GM12878 (cell line): ENCODE data around the gene LMAN2. TPM values are rescaled to one million over a fixed set of nuclear protein-coding genes. Genes with fewer than 3 reads are reported as not detected.

Experiments
- ATAC-seq: fragments of 200-7000 bp; cut with Tn5 transposase; 3 replicates; pipeline ENCODE4 v1.9.1; 2020; ENCODE audit warnings: mild to moderate bottlenecking, moderate library complexity
- BruUV-seq: library from RNA; stranded (reverse); fragments of 400-500 nt; replicated peaks from 2 replicates; lab custom pipeline; 2021; lab: Mats Ljungman, UMichigan
- CTCF ChIA-PET: fragments of 300-600 bp; sonication (Branson Sonifier 250); formaldehyde crosslinking; extraction: SDS; loops from one replicate; lab custom pipeline; 2021; ENCODE audit warnings: inconsistent platforms; lab: Yijun Ruan, JAX
- POLR2A ChIA-PET: fragments of 350-600 bp; formaldehyde crosslinking; extraction: SDS; loops from one replicate; lab custom pipeline; 2021; ENCODE audit warnings: inconsistent platforms; lab: Charles Lee
- RAD21 ChIA-PET: fragments of 300-600 bp; sonication (Branson Sonifier 250); formaldehyde crosslinking; loops from one replicate; lab custom pipeline; 2023; ENCODE audit warnings: antibody characterized with exemption; ENCODE audit not compliant: unreplicated experiment; lab: Charles Lee
- SMC1A ChIA-PET: fragments of 300-600 bp; sonication (Branson Sonifier 250); formaldehyde crosslinking; loops from one replicate; lab custom pipeline; 2023; ENCODE audit not compliant: unreplicated experiment, uncharacterized antibody; lab: Charles Lee
- DNase-seq: peaks from one replicate; pipeline ENCODE4 v3.0.0-alpha.2; 2011; ENCODE audit warnings: low read depth, low spot score
- FAIRE-seq: peaks from 3 replicates; lab custom pipeline; 2011; peaks lifted over from hg19 to GRCh38; lab: Jason Lieb, UNC
- H2AFZ ChIP-seq: 2 replicates; pipeline ENCODE4 v1.6.0; 2011; ENCODE audit warnings: low read depth, low read length, control low read depth; ENCODE audit not compliant: control insufficient read depth
- H3K27ac ChIP-seq: 2 replicates; pipeline ENCODE4 v1.5.1; 2011; ENCODE audit warnings: control low read depth; ENCODE audit not compliant: control insufficient read depth, insufficient read depth
- H3K27me3 ChIP-seq, 2 experiments: replicated peaks in 1 of 2; 2 replicates each; pipeline versions ENCODE4 v1.6.0 to v1.6.1; 2011; ENCODE audit warnings: low read length in 1 of 2; ENCODE audit not compliant: control insufficient read depth in 2 of 2, insufficient read depth in 2 of 2
- H3K36me3 ChIP-seq, 2 experiments: 2 replicates each; pipeline ENCODE4 v1.5.1; 2011; ENCODE audit warnings: low read length in 1 of 2; ENCODE audit not compliant: control insufficient read depth in 2 of 2, insufficient read depth in 2 of 2
- H3K4me1 ChIP-seq: 2 replicates; pipeline ENCODE4 v1.6.1; 2011; ENCODE audit warnings: mild to moderate bottlenecking, low read length, moderate library complexity, mixed read lengths; ENCODE audit not compliant: control insufficient read depth, insufficient read depth
- H3K4me2 ChIP-seq: 2 replicates; pipeline ENCODE4 v1.6.0; 2011; ENCODE audit warnings: control low read depth; ENCODE audit not compliant: control insufficient read depth, insufficient read depth
- H3K4me3 ChIP-seq: fragments of 200-600 bp; sonication (generic); 2 replicates; pipeline ENCODE4 v1.5.1; 2016
- H3K79me2 ChIP-seq: 2 replicates; pipeline ENCODE4 v1.6.0; 2011; ENCODE audit warnings: low read length; ENCODE audit not compliant: control insufficient read depth, insufficient read depth
- H3K9ac ChIP-seq: 2 replicates; pipeline ENCODE4 v1.8.0; 2011; ENCODE audit warnings: low read length, control low read depth, mixed read lengths; ENCODE audit not compliant: control insufficient read depth, insufficient read depth
- H3K9me3 ChIP-seq: replicated peaks from 3 replicates; pipeline ENCODE4 v1.5.1; 2011; ENCODE audit warnings: mild to moderate bottlenecking, low read length; ENCODE audit not compliant: control insufficient read depth, insufficient read depth
- H4K20me1 ChIP-seq: 2 replicates; pipeline ENCODE4 v1.6.0; 2011; ENCODE audit not compliant: control insufficient read depth, insufficient read depth
- BMI1 ChIP-seq: fragments of 450-650 bp; IDR thresholded peaks from 2 replicates; pipeline ENCODE4 v1.6.1; 2016; ENCODE audit warnings: mild to moderate bottlenecking, moderate library complexity, borderline replicate concordance
- CREM ChIP-seq: IDR thresholded peaks from 2 replicates; pipeline ENCODE4 v1.6.1; 2014; ENCODE audit warnings: antibody characterized with exemption, low read depth
- FOXM1 ChIP-seq: IDR thresholded peaks from 2 replicates; pipeline ENCODE4 v1.6.1; 2012; ENCODE audit warnings: low read depth, mild to moderate bottlenecking, inconsistent platforms, low read length, moderate library complexity
- IKZF1 ChIP-seq: fragments of 450-650 bp; conservative IDR thresholded peaks from 2 replicates; pipeline ENCODE4 v1.6.1; 2017; ENCODE audit warnings: antibody characterized with exemption, mild to moderate bottlenecking
- JUND ChIP-seq: IDR thresholded peaks from 2 replicates; pipeline ENCODE4 v1.6.1; 2012; ENCODE audit warnings: low read depth, mild to moderate bottlenecking, low read length, improper control_type of control experiment, moderate library complexity
- KDM1A ChIP-seq: fragments of 200-600 bp; sonication (generic); IDR thresholded peaks from 2 replicates; pipeline ENCODE4 v1.6.1; 2016; ENCODE audit warnings: borderline replicate concordance
- MXI1 ChIP-seq: fragments of 150-350 bp; IDR thresholded peaks from 2 replicates; pipeline ENCODE4 v1.6.1; 2011; ENCODE audit warnings: low read depth, mild to moderate bottlenecking, inconsistent platforms, low read length, improper control_type of control experiment
- PAX5 ChIP-seq: IDR thresholded peaks from 2 replicates; pipeline ENCODE4 v1.6.1; 2011; ENCODE audit warnings: low read depth, low read length, borderline replicate concordance
- PAX8 ChIP-seq: fragments of 450-650 bp; IDR thresholded peaks from 2 replicates; pipeline ENCODE4 v1.6.1; 2017; ENCODE audit warnings: mild to moderate bottlenecking, moderate library complexity
- POLR2A ChIP-seq: IDR thresholded peaks from 2 replicates; pipeline ENCODE4 v1.6.1; 2011; ENCODE audit warnings: low read depth, mild to moderate bottlenecking, low read length
- RAD51 ChIP-seq: fragments of 450-650 bp; IDR thresholded peaks from 2 replicates; pipeline ENCODE4 v1.6.1; 2016; ENCODE audit warnings: moderate library complexity, mild to moderate bottlenecking, inconsistent platforms
- RB1 ChIP-seq: fragments of 450-650 bp; formaldehyde crosslinking; IDR thresholded peaks from 2 replicates; pipeline ENCODE4 v1.6.1; 2017; ENCODE audit warnings: mild to moderate bottlenecking, borderline replicate concordance
- SIX5 ChIP-seq: IDR thresholded peaks from 2 replicates; pipeline ENCODE4 v1.6.1; 2011; ENCODE audit warnings: mild to moderate bottlenecking, low read depth, low read length, moderate library complexity; ENCODE audit not compliant: severe bottlenecking
- SMARCA5 ChIP-seq: fragments of 450-650 bp; IDR thresholded peaks from 2 replicates; pipeline ENCODE4 v1.6.1; 2017; ENCODE audit warnings: mild to moderate bottlenecking
- SUPT20H ChIP-seq: IDR thresholded peaks from 2 replicates; pipeline ENCODE4 v1.6.1; 2011; ENCODE audit warnings: low read depth, mild to moderate bottlenecking, low read length, moderate library complexity, borderline replicate concordance; ENCODE audit not compliant: control insufficient read depth
- SUZ12 ChIP-seq: fragments of 200-600 bp; sonication (generic); IDR thresholded peaks from one replicate; pipeline ENCODE4 v1.6.1; 2018; ENCODE audit warnings: antibody characterized with exemption, mild to moderate bottlenecking; ENCODE audit not compliant: unreplicated experiment
- YBX1 ChIP-seq: fragments of 450-650 bp; IDR thresholded peaks from 2 replicates; pipeline ENCODE4 v1.6.1; 2016; ENCODE audit warnings: antibody characterized with exemption
- ZNF274 ChIP-seq: IDR thresholded peaks from one replicate; pipeline ENCODE4 v1.8.0; 2011; ENCODE audit not compliant: insufficient read length, insufficient read depth
- WGBS: methylation state at CpG from one replicate; pipeline ENCODE4 v1.1.6; 2016; ENCODE audit warnings: low lambda C conversion rate; ENCODE audit not compliant: insufficient replicate concordance, insufficient coverage; ENCODE audit errors: missing lambda C conversion rate; 5-methylcytosine and 5-hydroxymethylcytosine counted together
- in situ Hi-C: fragments of 300-500 bp; cut with MboI; formaldehyde crosslinking; loops from 9 replicates; pipeline ENCODE4 v1.14.3; 2018; ENCODE audit warnings: mixed read lengths
- intact Hi-C: fragments of 100-400 bp; cut with micrococcal nuclease; formaldehyde crosslinking; loops from one replicate; pipeline ENCODE4 v1.14.2; 2022; ENCODE audit not compliant: unreplicated experiment
- polyA plus RNA-seq, 11 experiments: library from polyadenylated mRNA; depleted of rRNA in 4 of 11; unstranded in 6 of 11; stranded (reverse) in 5 of 11; fragments of >200 nt; fragmentation: Nextera tagmentation in 4 of 11; fragmentation: Illumina TruSeq in 1 of 11; extraction: Ambion mirVana in 4 of 11; extraction: Trizol in 1 of 11; gene quantifications; 1 replicate in 1 of 11; 2 replicates in 10 of 11; pipeline versions ENCODE4 v1.2.1 to v1.2.3, GENCODE V29; 2011 to 2016; ENCODE audit warnings: inconsistent platforms in 2 of 11, missing spikeins in 2 of 11, low read depth in 1 of 11
- total RNA-seq, 4 experiments: library from RNA; depleted of rRNA in 3 of 4; stranded (reverse); fragments of >200 nt in 3 of 4; fragmentation: Illumina TruSeq in 1 of 4; extraction: Trizol in 1 of 4; gene quantifications; 2 replicates each; pipeline versions ENCODE4 v1.2.1 to v1.2.3, GENCODE V29; 2013 to 2021
- TF ChIP-seq, protein P1 (sequence below): fragments of 150-350 bp; IDR thresholded peaks from 2 replicates; pipeline ENCODE4 v1.6.1; 2016; ENCODE audit warnings: low read depth, low read length
- TF ChIP-seq, protein P2 (sequence below): fragments of 450-650 bp; IDR thresholded peaks from 2 replicates; pipeline ENCODE4 v1.6.1; 2017; ENCODE audit warnings: mild to moderate bottlenecking, moderate library complexity

The LMAN2 gene
- total and polyA plus RNA-seq, 10 of the 15 experiments (the other 5 are each of a cell fraction or from before 2014, with no cell fraction given), result 2.4 to 264 (median 147) TPM

DNA sequence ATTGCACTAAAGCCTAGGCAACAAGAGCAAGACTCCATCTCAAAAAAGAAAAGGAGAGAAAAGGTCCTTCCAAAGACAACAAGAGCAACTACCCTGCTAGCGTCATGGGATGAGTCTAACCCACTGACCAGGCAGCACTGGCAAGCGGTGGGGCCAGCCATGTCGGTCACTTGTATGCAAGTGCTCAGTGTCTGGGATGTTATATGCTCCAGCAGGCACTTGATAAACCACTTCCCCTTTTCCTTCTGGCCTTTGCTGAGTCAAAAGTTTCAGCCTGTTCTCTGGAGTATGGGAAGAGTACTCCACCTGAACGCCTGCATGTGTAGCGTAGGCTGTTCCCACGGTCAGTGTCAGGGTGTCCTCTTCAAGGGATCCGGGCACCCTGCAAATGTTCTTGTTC, 30.6 kb downstream of the LMAN2 start:
- Histone ChIP-seq H2AFZ (no peak overlapping the region), H3K4me1 (peaks cover 10% of the 10 kb centered on the region), H3K27ac (no peak overlapping the region), H3K36me3 (peaks cover 0 to 7% of the 10 kb centered on the region in 2 experiments; a peak in 1 of 4 replicates), H3K27me3 (no peaks in the 10 kb centered on the region), H3K79me2 (no peaks in the 10 kb centered on the region), H3K9ac (no peak overlapping the region), H3K9me3 (peaks cover 7% of the 10 kb centered on the region), H4K20me1 (no peaks in the 10 kb centered on the region), H3K4me3 (no peak overlapping the region), H3K4me2 (no peak overlapping the region)
- peak; percentile 44 for FAIRE-seq
- ChIA-PET CTCF (interaction anchor here (0.8 to 5.8 kb wide), 7 partner anchors 12 to 207 kb away, joined by 3 to 88 read pairs (median 6); no protein-coding TSS in a partner anchor), RAD21 (interaction anchor here (3.9 to 4.8 kb wide), 2 partner anchors 69 to 82 kb away, joined by 26 to 35 read pairs; no protein-coding TSS in a partner anchor), POLR2A (interaction anchor here (0.7 to 0.9 kb wide), 4 partner anchors 13 to 112 kb away, joined by 3 to 7 read pairs (median 6); no protein-coding TSS in a partner anchor), SMC1A (interaction anchor here (1.1 to 3.7 kb wide), 3 partner anchors 49 to 81 kb away, joined by 3 to 23 read pairs (median 6); partner anchors contain the start of gene PFN3)
- in situ Hi-C loops (no loop called here), intact Hi-C loops (no loop called here)
- WGBS, result 56% methylated on average over 7 of the region's 7 CpGs
- BruUV-seq, result no TSS peak
- peak; percentile 55 for ATAC-seq
- DNase-seq, result no peak
- TF ChIP-seq BMI1 (no peak), JUND (no peak), SIX5 (no peak), POLR2A (no peak), PAX5 (0 out of 2 replicates have a peak, but pooled peaks have one; percentile 55), YBX1 (no peak), SUZ12 (no peak), FOXM1 (no peak), IKZF1 (peak; percentile 67), MXI1 (no peak), ZNF274 (no peak), RAD51 (no peak), SMARCA5 (no peak), KDM1A (no peak), CREM (no peak), PAX8 (no peak), SUPT20H (no peak), RB1 (no peak)
- TF ChIP-seq, protein P1, sequence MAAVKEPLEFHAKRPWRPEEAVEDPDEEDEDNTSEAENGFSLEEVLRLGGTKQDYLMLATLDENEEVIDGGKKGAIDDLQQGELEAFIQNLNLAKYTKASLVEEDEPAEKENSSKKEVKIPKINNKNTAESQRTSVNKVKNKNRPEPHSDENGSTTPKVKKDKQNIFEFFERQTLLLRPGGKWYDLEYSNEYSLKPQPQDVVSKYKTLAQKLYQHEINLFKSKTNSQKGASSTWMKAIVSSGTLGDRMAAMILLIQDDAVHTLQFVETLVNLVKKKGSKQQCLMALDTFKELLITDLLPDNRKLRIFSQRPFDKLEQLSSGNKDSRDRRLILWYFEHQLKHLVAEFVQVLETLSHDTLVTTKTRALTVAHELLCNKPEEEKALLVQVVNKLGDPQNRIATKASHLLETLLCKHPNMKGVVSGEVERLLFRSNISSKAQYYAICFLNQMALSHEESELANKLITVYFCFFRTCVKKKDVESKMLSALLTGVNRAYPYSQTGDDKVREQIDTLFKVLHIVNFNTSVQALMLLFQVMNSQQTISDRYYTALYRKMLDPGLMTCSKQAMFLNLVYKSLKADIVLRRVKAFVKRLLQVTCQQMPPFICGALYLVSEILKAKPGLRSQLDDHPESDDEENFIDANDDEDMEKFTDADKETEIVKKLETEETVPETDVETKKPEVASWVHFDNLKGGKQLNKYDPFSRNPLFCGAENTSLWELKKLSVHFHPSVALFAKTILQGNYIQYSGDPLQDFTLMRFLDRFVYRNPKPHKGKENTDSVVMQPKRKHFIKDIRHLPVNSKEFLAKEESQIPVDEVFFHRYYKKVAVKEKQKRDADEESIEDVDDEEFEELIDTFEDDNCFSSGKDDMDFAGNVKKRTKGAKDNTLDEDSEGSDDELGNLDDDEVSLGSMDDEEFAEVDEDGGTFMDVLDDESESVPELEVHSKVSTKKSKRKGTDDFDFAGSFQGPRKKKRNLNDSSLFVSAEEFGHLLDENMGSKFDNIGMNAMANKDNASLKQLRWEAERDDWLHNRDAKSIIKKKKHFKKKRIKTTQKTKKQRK, result no peak
- TF ChIP-seq, protein P2, sequence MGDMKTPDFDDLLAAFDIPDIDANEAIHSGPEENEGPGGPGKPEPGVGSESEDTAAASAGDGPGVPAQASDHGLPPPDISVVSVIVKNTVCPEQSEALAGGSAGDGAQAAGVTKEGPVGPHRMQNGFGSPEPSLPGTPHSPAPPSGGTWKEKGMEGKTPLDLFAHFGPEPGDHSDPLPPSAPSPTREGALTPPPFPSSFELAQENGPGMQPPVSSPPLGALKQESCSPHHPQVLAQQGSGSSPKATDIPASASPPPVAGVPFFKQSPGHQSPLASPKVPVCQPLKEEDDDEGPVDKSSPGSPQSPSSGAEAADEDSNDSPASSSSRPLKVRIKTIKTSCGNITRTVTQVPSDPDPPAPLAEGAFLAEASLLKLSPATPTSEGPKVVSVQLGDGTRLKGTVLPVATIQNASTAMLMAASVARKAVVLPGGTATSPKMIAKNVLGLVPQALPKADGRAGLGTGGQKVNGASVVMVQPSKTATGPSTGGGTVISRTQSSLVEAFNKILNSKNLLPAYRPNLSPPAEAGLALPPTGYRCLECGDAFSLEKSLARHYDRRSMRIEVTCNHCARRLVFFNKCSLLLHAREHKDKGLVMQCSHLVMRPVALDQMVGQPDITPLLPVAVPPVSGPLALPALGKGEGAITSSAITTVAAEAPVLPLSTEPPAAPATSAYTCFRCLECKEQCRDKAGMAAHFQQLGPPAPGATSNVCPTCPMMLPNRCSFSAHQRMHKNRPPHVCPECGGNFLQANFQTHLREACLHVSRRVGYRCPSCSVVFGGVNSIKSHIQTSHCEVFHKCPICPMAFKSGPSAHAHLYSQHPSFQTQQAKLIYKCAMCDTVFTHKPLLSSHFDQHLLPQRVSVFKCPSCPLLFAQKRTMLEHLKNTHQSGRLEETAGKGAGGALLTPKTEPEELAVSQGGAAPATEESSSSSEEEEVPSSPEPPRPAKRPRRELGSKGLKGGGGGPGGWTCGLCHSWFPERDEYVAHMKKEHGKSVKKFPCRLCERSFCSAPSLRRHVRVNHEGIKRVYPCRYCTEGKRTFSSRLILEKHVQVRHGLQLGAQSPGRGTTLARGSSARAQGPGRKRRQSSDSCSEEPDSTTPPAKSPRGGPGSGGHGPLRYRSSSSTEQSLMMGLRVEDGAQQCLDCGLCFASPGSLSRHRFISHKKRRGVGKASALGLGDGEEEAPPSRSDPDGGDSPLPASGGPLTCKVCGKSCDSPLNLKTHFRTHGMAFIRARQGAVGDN, result no peak
